Glutamatergic neuron (in vitro differentiated cells): ENCODE results near the gene PLXDC2. TPM values are rescaled to one million over a fixed set of nuclear protein-coding genes. Genes with fewer than 3 reads are reported as not detected.
"Not testable (repeated sequence)": the region's sequence is repeated elsewhere in the genome, so short reads cannot be mapped to it uniquely, and the experiment has no call there.

Experiments used
- DNase-seq: peaks from one replicate; pipeline ENCODE4 v3.0.0; 2022
- H3K27ac Mint-ChIP-seq: one replicate; pipeline ENCODE4 v1.8.0; 2020; ENCODE audit warnings: mild to moderate bottlenecking, mixed read lengths, inconsistent platforms; ENCODE audit not compliant: unreplicated experiment
- H3K27me3 Mint-ChIP-seq: one replicate; pipeline ENCODE4 v1.8.0; 2020; ENCODE audit warnings: mild to moderate bottlenecking, moderate library complexity, mixed read lengths, inconsistent platforms; ENCODE audit not compliant: unreplicated experiment
- H3K36me3 Mint-ChIP-seq: one replicate; pipeline ENCODE4 v1.8.0; 2020; ENCODE audit warnings: mild to moderate bottlenecking, mixed read lengths, inconsistent platforms; ENCODE audit not compliant: unreplicated experiment
- H3K4me1 Mint-ChIP-seq: one replicate; pipeline ENCODE4 v1.8.0; 2020; ENCODE audit warnings: mild to moderate bottlenecking, low read depth, mixed read lengths, inconsistent platforms; ENCODE audit not compliant: unreplicated experiment
- H3K4me3 Mint-ChIP-seq: one replicate; pipeline ENCODE4 v1.8.0; 2020; ENCODE audit warnings: mild to moderate bottlenecking, mixed read lengths, inconsistent platforms; ENCODE audit not compliant: unreplicated experiment
- H3K9me3 Mint-ChIP-seq: one replicate; pipeline ENCODE4 v1.8.0; 2020; ENCODE audit warnings: mild to moderate bottlenecking, moderate library complexity, mixed read lengths, inconsistent platforms; ENCODE audit not compliant: unreplicated experiment
- CTCF ChIP-seq: fragments of 200-600 bp; sonication (generic); IDR thresholded peaks from one replicate; pipeline ENCODE4 v1.5.0; 2021; ENCODE audit not compliant: partially characterized antibody, unreplicated experiment
- total RNA-seq: library from RNA; stranded (reverse); fragmentation: NEBNext Ultra II Directional; extraction: Animal tissue kit (Norgen Biotek cat#: 25700); gene quantifications from one replicate; pipeline ENCODE4 v1.2.1, GENCODE V29; 2021; ENCODE audit not compliant: unreplicated experiment

PLXDC2 gene
- total RNA-seq, 1 donor from 2014 or later = 3.9 TPM

DNA sequence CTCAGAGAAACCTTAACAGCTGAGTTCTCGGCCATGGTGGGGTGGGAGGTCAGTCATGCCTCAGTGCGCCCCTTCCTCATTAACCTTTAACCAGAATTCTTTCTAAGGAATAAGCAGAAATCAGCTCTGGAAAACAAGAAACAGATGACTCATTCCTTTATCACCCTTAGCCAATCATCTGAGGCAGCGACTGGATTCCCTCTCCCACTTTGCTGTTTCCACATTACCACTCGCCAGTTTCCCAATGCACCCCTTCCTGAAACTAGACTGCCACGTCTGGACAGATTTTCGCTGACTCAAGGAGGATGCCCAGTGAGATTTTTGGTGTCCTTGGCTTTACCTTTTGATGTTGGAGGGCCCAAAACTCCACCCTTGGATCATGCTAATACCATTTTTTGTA is 223.8 kb downstream of the PLXDC2 start:
- no peak overlapping the region for H3K27ac Mint-ChIP-seq
- no peaks in the 10 kb centered on the region for H3K4me1 Mint-ChIP-seq
- H3K27me3 Mint-ChIP-seq = no peaks in the 10 kb centered on the region

DNA sequence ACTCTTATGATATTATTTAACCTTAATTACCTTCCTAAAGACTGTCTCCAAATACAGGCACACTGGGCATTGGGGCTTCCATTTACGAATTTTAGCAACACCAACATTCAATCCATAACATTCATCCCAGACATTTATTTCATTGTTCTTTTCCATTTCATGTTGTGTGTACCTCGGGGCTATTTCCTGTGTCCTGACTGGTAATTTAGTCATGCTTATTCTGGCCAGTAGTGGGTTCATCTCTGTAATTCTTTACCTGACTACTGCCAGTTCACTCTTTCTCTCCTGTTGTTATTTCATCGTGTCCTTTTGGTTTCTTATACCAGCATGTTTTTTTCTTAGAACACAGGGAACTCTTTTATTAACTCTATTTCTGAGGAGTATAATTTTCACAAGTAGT is 225.7 kb downstream of the PLXDC2 start:
- no peaks in the 10 kb centered on the region for H3K9me3 Mint-ChIP-seq
- no peak for TF ChIP-seq CTCF
- no peaks in the 10 kb centered on the region for H3K36me3 Mint-ChIP-seq
- DNase-seq = no peak
- no peaks in the 10 kb centered on the region for H3K27me3 Mint-ChIP-seq
- no peak overlapping the region for H3K27ac Mint-ChIP-seq
- no peaks in the 10 kb centered on the region for H3K4me1 Mint-ChIP-seq
- no peak overlapping the region for H3K4me3 Mint-ChIP-seq

More for the DNA sequence above, 223.8 kb downstream of the PLXDC2 start:
- Mint-ChIP-seq H3K36me3 (no peaks in the 10 kb centered on the region), H3K4me3 (no peak overlapping the region), H3K9me3 (no peaks in the 10 kb centered on the region)
- DNase-seq = no peak
- TF ChIP-seq CTCF = no peak

- H3K27me3 Mint-ChIP-seq, DNase-seq, H3K4me3 Mint-ChIP-seq, H3K27ac Mint-ChIP-seq, H3K4me1 Mint-ChIP-seq, H3K9me3 Mint-ChIP-seq: not testable (repeated sequence)
- H3K36me3 Mint-ChIP-seq = peaks cover 12% of the 10 kb centered on the region
These were observed 228.9 kb downstream of the PLXDC2 start for GRCh38 chr10:20045100-20045499.

DNA sequence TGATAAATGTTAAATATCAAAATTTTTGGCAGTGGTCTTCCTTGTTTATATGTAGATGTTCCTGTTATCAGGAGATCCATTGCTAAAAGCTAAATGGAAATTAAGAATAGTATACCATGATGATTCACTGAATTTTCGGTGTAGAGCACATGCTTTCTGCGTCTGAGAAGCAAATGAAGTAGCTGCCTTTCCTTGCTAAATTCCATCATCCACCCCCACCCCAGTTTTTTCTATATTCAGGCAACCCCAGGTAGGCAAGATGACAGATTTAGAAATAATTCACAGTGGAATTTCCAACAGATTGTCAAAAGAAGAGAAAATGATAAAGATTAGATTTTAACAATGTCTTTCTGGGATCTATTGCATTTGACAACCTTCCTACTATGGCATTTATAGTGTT is 231.9 kb downstream of the PLXDC2 start:
- Mint-ChIP-seq H3K4me3 (no peak overlapping the region), H3K36me3 (peaks cover 12% of the 10 kb centered on the region), H3K4me1 (no peaks in the 10 kb centered on the region), H3K27me3 (no peaks in the 10 kb centered on the region), H3K27ac (no peak overlapping the region), H3K9me3 (no peaks in the 10 kb centered on the region)
- TF ChIP-seq CTCF = no peak
- no peak for DNase-seq

GRCh38 chr10:20058135-20058534 is 241.9 kb downstream of the PLXDC2 start:
- Mint-ChIP-seq H3K27me3 (no peaks in the 10 kb centered on the region), H3K4me3 (no peak overlapping the region), H3K27ac (no peak overlapping the region)

More at GRCh38 chr10:20058135-20058534, 241.9 kb downstream of the PLXDC2 start:
- DNase-seq = no peak
- H3K9me3 Mint-ChIP-seq = no peaks in the 10 kb centered on the region
- no peaks in the 10 kb centered on the region for H3K4me1 Mint-ChIP-seq
- TF ChIP-seq CTCF = no peak
- no peaks in the 10 kb centered on the region for H3K36me3 Mint-ChIP-seq
